GM18498 (cell line): ENCODE results near the gene MRM3.
"Not testable (repeated sequence)": the region's sequence is repeated elsewhere in the genome, so short reads cannot be mapped to it uniquely, and the experiment has no call there.

ENCODE experiments used
- ATAC-seq: cut with Tn5 transposase; IDR thresholded peaks from one replicate; pipeline ENCODE4 v1.9.1; 2021; ENCODE audit warnings: mild to moderate bottlenecking, moderate library complexity; ENCODE audit not compliant: unreplicated experiment

MRM3 gene

DNA sequence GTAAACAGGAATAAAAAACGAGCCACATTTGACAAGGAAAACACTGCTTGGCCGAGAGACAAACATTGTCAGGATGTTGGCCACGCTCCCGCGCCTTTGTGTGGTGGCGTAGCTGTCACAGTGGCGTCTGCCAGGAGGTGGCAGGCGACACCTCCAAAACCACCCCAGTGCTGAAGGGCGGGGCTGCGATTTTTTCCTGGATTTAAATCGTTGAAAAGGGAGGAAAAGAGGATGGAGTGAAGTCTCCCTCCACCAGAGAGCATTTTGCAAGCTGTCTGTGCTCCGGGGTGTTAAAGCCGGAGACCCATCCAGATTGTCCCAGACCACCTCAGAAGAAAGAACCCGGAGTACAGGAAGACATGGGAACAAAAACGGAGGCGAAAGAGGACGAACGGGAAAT is 12.7 kb downstream of the MRM3 start:
- ATAC-seq: peak; percentile 57

DNA sequence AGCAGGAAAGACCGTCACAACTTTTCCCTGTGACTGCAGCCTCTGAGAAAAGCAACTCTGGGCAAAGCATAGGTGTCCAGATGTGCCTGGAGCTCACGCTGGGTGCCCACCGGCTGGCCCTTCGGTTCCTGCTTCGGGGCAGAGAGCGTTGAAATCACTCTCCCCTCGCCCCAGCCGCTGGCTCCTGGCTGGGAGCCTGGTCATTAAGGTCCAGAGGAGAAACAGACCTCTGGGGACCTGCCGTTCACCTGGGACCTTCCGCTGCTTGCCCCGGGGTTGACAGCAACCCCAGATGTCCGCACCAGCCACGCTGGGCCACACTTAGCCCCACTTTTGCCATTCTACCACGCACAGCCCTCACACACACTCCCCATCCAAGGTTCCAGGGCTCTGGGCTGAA is 13.1 kb downstream of the MRM3 start:
- ATAC-seq: no peak

DNA sequence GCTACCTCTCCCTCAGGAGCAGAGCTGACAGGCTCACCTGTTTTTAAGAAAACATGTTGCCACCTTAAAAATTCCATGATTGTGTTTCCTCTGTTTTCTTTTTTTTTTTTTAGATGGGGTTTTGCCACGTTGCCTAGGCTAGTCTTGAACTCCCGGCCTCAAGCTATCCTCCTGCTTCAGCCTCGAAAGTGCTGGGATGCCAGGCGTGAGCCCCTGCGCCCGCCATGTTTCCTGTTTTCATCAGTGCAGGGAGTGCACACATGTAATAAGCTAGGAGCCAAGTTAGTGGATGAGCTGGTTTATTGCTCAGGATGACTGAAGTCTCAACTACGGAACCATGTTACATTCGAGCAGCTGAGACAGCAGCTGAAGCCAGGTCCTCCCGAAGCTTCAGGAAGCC is 13.6 kb downstream of the MRM3 start:
- ATAC-seq: no peak

DNA sequence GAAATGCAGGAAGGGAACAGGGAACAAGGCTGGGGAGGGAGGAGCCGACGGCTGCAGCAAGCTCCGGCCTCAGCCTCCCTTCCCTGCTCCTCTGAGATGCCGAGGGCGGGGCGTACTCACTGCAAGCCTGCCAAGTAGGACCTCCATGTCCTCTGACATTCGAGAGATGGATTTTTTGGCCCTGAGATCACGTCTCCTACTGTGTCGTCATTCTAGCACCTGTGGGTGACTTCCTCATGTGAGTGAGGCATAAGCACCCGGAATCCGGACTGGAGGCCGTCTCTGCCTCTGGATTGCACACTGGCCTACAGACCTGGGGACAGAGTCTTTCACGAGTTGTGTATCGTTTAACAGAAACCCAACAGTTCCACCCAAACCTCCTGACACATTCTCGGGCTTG is 14.5 kb downstream of the MRM3 start:
- no peak for ATAC-seq

DNA sequence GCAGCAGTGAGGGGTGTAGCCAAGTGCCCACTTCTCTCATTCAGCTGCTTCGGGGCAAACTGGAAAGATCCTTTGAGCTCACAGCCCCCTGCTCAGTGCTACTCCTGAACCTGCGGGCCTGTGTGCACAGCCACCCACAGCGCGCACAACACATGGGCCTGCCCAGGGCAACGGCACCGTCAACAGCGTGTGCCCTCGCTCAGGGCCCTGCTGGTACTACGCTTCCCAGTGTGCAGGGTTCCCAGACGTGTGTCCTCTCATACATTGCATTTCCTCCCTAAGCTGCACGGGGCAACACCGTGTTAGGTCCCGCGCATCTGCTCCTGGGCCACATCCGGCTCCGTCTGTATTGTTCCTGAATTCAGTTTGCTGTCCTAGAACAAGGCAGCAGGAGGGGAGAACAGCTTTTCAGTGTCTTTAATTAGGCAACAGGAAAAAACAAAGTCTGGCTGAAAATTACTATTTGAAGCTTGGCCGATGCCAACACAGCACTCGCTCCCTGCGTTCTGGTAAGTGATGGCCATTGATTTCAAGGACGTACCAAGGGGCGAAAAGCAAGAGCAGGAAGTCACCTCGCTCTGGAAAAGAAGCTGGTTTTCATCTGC is 15.2 kb downstream of the MRM3 start:
- no peak for ATAC-seq

DNA sequence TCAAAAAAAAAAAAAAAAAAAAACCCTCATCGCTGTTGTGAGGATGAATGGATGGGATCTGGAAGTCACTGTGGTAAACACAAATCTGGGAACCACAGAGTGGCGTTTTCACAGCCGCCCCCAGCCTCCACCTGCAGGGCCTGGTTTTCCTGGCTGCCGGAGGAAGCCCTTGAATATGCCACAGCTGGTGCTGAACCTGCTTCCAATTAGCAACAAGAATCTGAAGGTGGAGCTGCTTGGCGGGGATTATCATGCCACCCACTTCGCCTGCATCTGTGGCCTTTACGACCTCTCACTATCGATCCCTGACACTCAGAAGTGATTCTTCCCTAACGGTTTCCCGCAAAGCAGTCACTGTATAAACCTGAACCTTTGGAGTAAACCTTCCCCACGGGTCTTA is 16.1 kb downstream of the MRM3 start:
- no peak for ATAC-seq

DNA sequence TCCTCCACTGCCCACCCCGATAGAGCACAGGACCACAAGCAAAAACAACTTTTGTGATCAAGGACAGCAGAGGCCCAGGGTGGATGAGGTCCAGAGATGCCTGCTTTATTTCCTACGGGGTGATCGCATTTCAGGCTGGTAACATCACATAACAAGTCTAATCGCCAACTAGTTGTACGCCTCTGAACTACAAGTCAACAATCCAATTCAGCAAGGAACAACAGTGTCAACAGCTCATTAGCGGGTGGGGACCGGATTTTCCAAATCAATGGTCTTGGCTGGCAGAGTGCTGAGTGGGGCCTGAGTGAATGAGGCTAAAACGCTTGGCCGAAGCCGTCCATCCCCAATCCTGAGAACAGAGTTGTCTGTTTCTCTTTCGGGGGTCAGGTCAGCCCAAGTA is 17.1 kb downstream of the MRM3 start:
- ATAC-seq: no peak

DNA sequence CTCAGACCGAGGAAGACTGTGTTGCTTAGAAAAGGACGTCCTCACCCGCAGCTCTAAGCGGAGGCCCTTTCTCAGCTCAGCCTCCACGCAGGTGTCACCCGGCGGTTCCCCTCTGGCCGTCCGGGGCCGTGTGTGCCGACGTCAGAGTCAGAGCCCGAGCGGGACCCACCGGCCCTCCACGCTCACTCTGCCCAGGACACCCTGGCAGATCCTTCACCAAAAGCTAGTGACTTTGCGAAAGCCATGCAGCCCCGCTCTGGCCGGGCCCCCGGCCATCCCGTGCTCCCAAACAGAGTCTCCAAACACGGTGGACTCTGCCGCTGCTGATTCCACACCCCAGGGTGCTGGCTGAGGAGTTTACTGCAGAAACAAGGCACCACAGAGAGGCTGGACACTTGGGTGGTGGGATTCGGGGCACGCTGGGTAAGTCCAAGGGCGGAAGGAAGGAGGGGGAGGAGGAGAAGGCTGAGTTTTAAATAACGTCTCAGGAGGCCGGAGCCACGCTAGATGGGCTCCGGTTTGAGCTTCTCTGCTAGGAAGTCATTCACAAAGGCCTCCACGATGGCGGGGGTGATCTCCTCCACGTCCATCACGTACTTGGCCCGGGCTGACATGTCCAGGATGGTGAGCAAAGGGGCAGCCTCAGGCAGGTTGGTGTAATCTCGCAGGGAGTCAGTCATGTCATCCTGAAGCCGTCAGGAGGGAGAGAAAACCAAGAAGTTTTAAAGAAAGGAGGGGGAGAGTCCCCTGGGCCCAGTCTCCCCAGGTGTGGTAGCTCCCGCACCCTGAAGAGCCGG is 18.5 kb downstream of the MRM3 start:
- no peak for ATAC-seq

DNA sequence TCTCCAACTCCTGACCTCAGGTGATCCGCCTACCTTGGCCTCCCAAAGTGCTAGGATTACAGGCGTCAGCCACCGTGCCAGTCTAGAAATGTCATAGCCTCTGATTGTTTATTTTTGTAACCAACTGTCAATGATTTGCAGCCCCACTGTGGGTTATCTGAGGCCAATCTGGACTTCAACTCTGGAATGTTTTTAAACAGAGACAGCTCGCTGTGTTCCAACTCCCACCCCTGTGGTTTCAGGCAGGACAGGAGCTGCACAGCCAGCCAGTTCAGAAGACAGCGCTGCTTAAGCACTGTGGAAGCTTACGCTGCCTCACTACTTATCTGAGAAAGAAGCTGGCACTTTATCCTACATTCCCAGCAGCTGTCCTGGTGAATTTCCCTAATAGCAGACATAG is 19.5 kb downstream of the MRM3 start:
- ATAC-seq: no peak

DNA sequence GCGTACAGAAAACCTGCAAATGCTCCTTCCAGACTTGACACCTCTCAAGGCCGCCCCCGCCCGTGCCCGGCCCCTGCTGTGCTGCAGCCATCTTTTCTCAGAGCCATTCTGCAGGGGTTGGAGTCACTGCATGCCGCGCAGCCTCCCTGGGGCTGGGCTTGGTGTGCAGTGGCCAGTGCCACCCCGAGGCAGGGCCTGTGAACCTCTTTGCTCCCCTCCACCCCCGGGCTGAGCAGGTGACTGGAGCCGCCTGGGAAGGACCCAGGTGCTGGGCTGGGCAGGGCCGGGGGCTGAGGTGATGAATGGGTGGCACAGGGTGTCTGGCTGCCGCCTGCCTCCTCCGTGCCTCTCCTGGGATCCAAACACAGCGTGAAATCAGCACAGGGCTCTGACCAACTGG is 20.3 kb downstream of the MRM3 start:
- no peak for ATAC-seq

DNA sequence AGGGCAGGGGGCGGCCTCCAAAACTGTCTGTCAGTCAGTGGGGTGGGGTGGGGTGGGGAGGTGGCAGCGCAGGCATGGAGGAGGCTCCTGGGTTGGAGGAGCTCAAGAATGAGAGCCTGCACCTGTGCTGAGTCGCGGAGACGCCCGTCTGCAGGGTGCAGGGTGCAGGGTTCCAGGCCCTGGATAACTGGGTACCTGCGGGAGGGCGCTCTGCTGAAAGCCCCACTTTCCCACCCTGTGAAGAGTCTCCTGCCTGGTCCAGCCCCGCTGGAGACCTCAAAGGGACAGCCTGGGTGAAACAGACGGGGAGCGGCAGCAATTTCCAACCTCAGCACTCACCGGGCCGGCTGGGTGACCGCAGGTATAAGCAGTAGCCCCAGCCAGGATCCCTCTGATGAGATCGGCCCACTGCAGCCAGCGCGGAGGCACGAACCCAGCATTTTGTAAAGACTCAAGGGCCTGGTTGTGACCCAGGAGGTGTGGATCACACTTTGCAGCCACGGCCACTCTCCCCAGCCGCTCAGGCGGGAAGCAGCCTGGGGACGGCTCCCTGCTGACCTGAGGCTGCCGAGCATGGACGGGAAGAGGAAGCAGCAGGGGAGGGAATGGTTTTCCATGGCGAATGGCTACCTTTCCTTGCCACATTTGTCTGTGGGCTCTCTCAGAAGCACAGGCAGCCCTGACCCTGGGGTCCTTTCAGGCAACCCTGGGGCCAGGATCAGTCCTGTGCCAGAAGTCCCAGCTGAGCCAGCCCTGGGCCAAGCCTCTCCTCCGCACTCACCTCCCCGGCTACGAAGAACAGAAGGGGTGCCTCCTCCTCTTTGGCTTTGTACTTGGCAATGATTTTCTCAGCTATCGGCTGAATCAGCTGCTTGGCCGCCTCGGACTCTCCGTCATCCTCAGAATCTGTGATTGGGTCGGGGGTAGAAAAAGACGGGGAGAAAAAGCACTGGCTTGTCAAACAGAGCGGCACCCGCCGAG is 21.0 kb downstream of the MRM3 start:
- ATAC-seq: no peak

DNA sequence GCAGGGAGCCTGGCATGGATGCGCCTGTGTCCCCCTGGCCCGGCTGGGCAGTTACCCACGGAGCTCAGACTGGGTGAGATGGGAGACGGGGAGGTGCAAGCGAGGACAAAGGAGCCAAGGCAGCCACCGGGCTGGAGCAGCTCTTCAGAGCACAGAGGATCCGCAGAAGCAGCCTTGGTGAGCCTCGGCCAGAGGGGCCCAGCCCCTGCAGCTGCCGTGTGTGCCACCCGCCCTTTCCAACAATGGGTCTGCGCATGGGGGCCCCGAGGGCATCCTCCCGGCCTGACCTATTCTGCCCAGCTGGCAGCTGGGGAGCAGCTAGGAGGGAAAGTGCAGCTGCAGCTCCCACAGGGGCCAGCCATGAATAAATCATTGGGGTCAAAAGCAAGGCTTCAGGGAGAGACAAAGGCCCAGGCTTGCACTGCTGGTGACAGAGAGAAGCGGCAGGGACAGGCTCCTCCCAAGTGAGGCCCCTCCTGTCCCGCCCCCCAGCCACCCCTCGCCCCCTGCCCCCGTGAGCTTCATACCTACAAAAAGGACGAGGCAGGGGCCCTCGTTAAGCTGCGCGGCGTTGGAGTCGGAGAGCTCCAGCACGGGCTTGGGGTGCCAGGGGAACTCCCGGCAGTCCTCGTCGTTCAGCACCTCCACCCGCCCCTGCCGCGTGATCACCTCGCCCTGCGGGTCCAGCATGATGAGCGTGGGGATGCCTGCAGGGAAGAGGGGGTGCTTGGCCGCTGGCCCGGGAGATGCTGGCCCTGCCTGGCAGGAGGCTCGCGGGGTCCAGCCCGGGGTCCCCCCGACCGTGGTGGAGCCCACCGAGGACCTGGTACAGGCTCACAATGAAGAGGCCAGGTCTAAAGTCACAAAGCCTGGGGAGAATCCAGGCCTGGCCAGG is 22.6 kb downstream of the MRM3 start:
- no peak for ATAC-seq

DNA sequence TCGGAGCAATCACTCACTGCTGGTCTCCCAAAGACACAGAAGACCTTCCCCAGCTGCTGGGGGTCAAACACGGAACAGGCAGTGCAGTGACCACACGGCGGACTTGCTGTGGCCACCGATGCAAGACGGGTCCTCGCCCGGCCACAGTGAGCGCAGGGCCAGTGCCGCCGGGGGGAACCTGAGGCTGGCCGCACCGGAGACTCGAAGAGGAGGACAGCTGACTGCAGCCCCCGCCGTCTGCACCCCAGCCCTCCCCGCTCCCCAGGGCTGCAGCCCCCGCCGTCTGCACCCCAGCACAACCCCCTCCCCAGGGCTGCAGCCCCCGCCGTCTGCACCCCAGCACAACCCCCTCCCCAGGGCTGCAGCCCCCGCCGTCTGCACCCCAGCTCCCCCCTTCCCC is 23.7 kb downstream of the MRM3 start:
- not testable (repeated sequence) for ATAC-seq

DNA sequence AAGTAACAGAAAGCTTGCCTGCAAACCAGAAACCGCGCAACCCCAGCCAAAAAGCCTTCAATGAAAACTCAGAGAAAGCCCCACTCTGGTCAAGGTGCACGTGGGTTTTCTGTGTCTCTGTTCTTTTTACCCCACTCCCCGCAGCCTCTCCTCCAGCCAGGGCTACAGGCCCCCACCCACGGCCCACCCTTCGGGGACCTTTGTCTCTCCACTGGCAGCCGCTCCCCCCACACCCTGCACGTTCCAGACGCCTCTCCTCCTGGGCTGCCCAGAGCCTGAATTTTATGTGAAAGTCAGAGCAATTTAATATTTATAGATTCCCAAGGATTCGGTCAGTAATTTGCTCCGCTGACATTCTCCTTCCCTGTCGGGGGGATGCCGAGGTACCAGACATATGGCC is 24.2 kb downstream of the MRM3 start:
- ATAC-seq: no peak

DNA sequence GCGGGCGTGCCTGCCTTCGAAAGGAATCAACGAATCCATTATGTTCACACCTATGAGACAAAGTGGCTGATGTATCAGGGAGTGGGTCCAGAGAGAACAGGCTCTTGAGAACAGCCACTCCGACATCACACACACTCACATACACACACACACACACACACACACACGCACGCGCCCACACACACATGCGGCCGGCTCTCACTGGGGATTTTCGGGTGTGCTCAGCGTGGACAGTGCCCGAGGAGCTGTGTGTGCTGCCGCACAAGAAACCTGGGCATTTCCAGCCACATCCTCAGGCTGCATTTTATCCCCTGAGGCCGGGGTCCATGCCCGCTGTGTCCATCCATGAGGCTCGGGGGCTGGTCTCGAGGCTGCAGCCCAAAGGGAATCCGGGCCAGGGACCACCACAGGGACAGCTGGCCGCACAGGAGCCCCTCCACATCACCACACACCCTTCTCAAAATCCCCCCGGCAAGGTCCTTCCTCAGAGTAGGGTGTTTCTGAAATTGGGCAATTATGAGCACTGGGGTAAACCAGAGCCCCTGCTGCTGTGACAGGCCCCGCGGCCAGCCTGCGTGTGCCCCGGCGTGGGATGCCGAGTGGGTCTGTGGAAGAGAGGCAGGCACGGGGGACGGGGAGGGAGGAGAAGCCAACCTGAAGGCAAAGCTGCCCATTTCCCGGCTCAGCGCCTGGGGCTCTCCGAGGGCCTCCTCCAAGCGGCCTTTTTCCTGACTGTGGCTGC is 24.8 kb downstream of the MRM3 start:
- no peak for ATAC-seq

DNA sequence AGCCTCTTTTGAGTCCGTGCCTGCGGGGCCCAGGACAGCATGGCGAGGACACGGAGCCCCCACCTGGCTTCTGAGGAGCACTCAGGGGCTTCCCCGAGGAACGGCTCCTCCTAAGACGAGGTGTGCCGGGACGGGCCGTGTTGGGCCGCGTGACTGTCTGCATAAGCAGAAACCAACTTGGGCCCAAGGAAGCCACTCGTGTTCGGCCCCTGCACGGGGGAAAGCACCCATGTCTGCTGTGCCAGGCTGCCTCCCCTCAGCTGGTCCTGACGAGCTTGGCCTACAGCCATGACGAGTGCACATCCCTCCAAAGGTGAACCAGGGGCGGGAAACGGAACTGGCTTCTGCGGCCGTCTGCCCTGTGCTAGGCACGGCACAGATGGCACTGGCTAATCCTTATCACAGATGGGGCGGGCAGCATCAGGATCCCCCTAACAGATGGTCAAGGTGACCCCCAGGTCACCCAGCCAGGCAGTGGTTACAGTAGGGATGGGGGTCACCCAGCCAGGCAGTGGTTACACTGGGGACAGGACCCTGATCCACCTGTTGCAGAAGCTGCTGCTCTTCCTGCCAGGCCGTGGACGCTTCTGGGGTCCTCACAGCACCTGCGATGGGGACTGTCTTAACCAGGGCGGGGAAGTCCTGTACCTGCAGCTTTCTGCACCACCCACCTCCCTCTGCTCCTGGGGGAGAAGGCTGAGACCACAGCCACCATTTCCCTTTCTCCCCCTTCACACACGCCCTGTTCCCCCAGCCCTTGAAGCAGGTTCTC is 25.6 kb downstream of the MRM3 start:
- ATAC-seq: no peak

DNA sequence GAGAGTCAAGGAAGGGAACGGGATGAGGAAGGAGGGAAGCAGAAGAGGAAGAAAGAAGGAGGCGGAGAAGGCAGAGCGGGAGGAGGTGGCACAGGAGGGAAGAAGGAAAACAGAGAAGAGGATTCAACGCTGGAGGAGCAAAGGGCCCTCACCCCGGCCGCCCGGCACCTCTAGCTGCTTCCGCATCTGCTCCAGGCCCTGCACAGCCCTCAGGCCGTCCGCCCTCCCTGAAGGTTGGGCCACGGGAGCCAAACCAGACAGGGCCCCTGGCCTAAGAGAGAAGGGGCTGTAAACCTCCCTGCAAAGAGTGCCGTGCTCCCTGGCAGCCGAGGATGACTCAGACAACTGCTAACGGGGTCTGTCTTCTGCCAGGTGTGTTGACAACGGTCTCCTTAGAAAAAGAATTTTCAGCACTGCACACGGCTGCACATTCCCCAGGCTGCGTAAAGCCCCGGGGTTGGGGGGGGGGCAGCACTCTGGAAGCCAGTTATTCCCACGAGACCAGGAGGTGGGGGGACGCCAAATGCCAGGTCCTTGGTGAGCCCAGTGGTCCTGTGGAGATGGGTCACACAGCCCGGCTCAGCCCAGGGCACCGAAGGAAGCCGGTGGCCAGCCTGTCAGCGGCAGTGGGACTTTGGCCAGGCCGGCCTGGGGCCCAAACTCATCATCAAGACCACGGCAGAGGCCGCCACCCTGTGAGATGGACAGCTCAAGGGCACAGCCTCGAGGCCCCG is 29.1 kb downstream of the MRM3 start:
- no peak for ATAC-seq

DNA sequence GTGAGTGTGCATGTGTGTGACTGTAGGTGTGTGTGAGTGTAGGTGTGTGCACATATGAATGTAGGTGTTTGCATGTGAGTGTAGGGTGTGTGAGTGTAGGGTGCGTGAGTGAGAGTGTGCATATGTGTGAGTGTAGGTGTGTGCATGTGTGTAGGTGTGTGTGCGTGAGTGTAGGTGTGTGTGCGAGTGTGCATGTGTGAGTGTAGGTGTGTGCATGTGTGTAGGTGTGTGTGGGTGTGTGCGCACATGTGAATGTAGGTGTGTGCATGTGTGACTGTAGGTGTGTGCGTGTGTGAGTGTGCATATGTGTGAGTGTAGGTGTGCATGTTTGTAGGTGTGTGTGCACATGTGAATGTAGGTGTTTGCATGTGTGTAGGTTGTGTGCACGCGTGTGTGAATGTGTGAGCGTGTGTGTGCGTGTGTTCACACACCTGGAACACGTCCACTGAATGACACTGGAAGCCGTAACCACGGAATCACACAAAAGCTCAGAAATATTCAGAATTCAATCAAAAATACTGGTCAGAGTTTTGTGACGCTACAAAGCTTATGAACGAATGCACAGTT is 30.6 kb downstream of the MRM3 start:
- no peak for ATAC-seq
